NB4 (cell line): Measurements from ENCODE around the gene PPHLN1.

ENCODE experiments used
- MYC ChIP-seq: IDR thresholded peaks from 2 replicates; pipeline ENCODE4 v1.6.1; 2011; ENCODE audit warnings: low read depth, low read length
- POLR2A ChIP-seq: IDR thresholded peaks from 2 replicates; pipeline ENCODE4 v1.6.1; 2011; ENCODE audit warnings: mild to moderate bottlenecking; ENCODE audit not compliant: insufficient read length; ENCODE audit errors: extremely low read depth
- TF ChIP-seq, protein P1 (sequence below): IDR thresholded peaks from one replicate; pipeline ENCODE4 v1.5.1; 2012; ENCODE audit warnings: low read depth, low read length

DNA sequence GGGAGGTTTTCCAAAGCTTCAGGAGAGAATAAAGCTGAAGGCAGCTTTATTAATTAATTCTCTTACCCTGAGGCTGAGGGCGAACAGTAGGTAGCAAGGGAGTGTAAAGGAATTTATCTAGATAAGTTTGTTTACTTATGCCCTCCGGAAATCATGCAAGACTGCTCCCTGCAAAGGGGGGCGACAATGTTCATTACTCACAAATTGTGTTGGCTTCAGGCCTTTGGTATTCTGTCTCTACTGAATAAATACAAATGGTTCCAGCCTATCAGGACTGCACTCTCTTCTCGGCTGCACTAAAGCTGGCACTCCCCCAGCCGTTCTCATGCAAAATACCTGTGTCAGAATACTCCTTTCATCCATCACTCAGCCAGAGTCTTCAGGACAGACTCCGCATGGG is 120.8 kb downstream of the PPHLN1 start:
- TF ChIP-seq POLR2A: no peak
- TF ChIP-seq, protein P1, sequence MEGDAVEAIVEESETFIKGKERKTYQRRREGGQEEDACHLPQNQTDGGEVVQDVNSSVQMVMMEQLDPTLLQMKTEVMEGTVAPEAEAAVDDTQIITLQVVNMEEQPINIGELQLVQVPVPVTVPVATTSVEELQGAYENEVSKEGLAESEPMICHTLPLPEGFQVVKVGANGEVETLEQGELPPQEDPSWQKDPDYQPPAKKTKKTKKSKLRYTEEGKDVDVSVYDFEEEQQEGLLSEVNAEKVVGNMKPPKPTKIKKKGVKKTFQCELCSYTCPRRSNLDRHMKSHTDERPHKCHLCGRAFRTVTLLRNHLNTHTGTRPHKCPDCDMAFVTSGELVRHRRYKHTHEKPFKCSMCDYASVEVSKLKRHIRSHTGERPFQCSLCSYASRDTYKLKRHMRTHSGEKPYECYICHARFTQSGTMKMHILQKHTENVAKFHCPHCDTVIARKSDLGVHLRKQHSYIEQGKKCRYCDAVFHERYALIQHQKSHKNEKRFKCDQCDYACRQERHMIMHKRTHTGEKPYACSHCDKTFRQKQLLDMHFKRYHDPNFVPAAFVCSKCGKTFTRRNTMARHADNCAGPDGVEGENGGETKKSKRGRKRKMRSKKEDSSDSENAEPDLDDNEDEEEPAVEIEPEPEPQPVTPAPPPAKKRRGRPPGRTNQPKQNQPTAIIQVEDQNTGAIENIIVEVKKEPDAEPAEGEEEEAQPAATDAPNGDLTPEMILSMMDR: no peak
- TF ChIP-seq MYC: no peak
